PC-3 (cell line): ENCODE measurements around the gene UROD. TPM values are rescaled to one million over a fixed set of nuclear protein-coding genes. Genes with fewer than 3 reads are reported as not detected.

Experiments used
- ATAC-seq: fragments of 200-7000 bp; cut with Tn5 transposase; 2 replicates; pipeline ENCODE4 v1.9.1; 2020; ENCODE audit warnings: mild to moderate bottlenecking, moderate library complexity
- BruUV-seq: library from RNA; stranded (reverse); fragments of 400-500 nt; replicated peaks from 2 replicates; lab custom pipeline; 2021; lab: Mats Ljungman, UMichigan
- CTCF ChIA-PET: fragments of 300-600 bp; sonication (Branson Sonifier 250); formaldehyde crosslinking; loops from one replicate; lab custom pipeline; 2022; ENCODE audit warnings: antibody characterized with exemption; lab: Charles Lee
- POLR2A ChIA-PET: fragments of 300-600 bp; sonication (Branson Sonifier 250); formaldehyde crosslinking; loops from one replicate; lab custom pipeline; 2022; ENCODE audit warnings: antibody characterized with exemption; ENCODE audit not compliant: unreplicated experiment; lab: Charles Lee
- DNase-seq: peaks from one replicate; pipeline ENCODE4 v3.0.0-alpha.2; 2015
- H2AFZ ChIP-seq: fragments of 300-600 bp; sonication (generic); 2 replicates; pipeline ENCODE4 v1.6.0; 2016; ENCODE audit warnings: antibody characterized with exemption, low read length
- H3F3A ChIP-seq: fragments of 300-600 bp; sonication (generic); one replicate; pipeline ENCODE4 v1.6.0; 2017; ENCODE audit warnings: antibody characterized with exemption, low read length, control low read depth, mild to moderate bottlenecking; ENCODE audit not compliant: unreplicated experiment
- H3K27ac ChIP-seq: fragments of 300-600 bp; sonication (generic); 2 replicates; pipeline ENCODE4 v1.5.1; 2016; ENCODE audit warnings: mild to moderate bottlenecking, low read length
- H3K27me3 ChIP-seq: fragments of 300-600 bp; sonication (generic); 2 replicates; pipeline ENCODE4 v1.6.1; 2016; ENCODE audit warnings: low read length, mixed read lengths
- H3K36me3 ChIP-seq: fragments of 300-600 bp; sonication (generic); 2 replicates; pipeline ENCODE4 v1.6.1; 2016; ENCODE audit warnings: low read depth, mixed run types, low read length, mixed read lengths
- H3K4me1 ChIP-seq: fragments of 300-600 bp; sonication (generic); 2 replicates; pipeline ENCODE4 v1.5.1; 2016; ENCODE audit warnings: low read length; ENCODE audit not compliant: insufficient read depth
- H3K4me2 ChIP-seq: fragments of 300-600 bp; sonication (generic); 2 replicates; pipeline ENCODE4 v1.6.0; 2016; ENCODE audit warnings: low read length
- H3K4me3 ChIP-seq: fragments of 300-600 bp; sonication (generic); 2 replicates; pipeline ENCODE4 v1.5.1; 2016; ENCODE audit warnings: mild to moderate bottlenecking, low read length, mixed read lengths
- H3K79me2 ChIP-seq: fragments of 300-600 bp; sonication (generic); 2 replicates; pipeline ENCODE4 v1.6.1; 2017; ENCODE audit warnings: low read length, mixed read lengths
- H3K9ac ChIP-seq: fragments of 300-600 bp; sonication (generic); 2 replicates; pipeline ENCODE4 v1.6.0; 2016; ENCODE audit warnings: mild to moderate bottlenecking, low read length
- H3K9me2 ChIP-seq: fragments of 300-600 bp; sonication (generic); replicated peaks from 2 replicates; pipeline ENCODE4 v1.6.1; 2016; ENCODE audit warnings: mixed run types, low read length, mixed read lengths
- H3K9me3 ChIP-seq: fragments of 300-600 bp; sonication (generic); 2 replicates; pipeline ENCODE4 v1.6.1; 2016; ENCODE audit warnings: low read length, mixed read lengths
- H4K20me1 ChIP-seq: fragments of 300-600 bp; sonication (generic); 2 replicates; pipeline ENCODE4 v1.6.1; 2016; ENCODE audit warnings: low read length, mixed read lengths
- EZH2 ChIP-seq: fragments of 300-600 bp; sonication (generic); IDR thresholded peaks from one replicate; pipeline ENCODE4 v1.6.1; 2017; ENCODE audit warnings: antibody characterized with exemption, mild to moderate bottlenecking, low read length; ENCODE audit not compliant: unreplicated experiment
- EZH2phosphoT487 ChIP-seq: fragments of 300-600 bp; sonication (generic); IDR thresholded peaks from 2 replicates; pipeline ENCODE4 v1.6.1; 2018; ENCODE audit warnings: mild to moderate bottlenecking, antibody characterized with exemption, low read length, borderline replicate concordance
- intact Hi-C: fragments of 100-400 bp; cut with micrococcal nuclease; formaldehyde crosslinking; loops from 2 replicates; pipeline ENCODE4 v1.9.0; 2023
- total RNA-seq: library from RNA; depleted of rRNA; stranded (reverse); fragments of >200 nt; gene quantifications from 2 replicates; pipeline ENCODE4 v1.2.3, GENCODE V29; 2014
- TF ChIP-seq, protein P1 (sequence below): fragments of 300-600 bp; sonication (generic); conservative IDR thresholded peaks from 2 replicates; pipeline ENCODE4 v1.5.1; 2017; ENCODE audit warnings: antibody characterized with exemption, low read depth, mild to moderate bottlenecking, low read length

UROD gene
- total RNA-seq, 1 experiment from 2014 or later = 168 TPM

DNA sequence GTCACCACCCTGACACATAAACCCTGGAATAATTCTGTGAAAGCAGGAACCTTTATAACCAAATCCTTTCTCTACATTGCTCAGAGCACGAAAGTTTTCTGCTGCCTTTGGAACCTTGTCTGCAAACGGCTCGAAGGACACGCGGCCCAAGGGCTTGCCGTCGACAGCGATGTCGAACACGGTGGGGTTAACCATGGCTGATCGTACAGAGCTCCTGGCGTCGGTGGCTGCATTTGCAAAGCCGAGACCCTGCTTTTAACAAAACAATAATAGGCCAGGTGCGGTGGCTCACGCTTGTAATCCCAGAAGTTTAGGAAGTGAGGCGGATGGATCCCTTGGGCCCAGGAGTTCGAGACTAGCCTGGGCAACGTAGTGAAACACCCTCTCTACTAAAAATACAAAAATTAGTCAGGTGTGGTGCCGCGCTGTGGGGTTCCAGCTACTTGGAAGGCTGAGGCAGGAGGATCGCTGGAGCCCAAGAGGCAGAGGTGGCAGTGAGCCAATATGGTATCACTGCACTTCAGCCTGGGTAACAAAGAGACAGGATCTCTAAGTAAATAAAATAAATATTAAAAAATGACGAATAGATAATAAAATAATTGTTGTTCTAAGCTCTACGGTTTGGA is 23.4 kb upstream of the UROD start:
- H3K4me2 ChIP-seq = no peak overlapping the region
- POLR2A ChIA-PET = interaction anchor here (0.6 kb wide), 1 partner anchor 126 kb away, joined by 12 read pairs; no protein-coding TSS in a partner anchor
- ATAC-seq (no peak), DNase-seq (no peak)
- no peak overlapping the region for H3K9ac ChIP-seq
- no peak overlapping the region for H3K4me3 ChIP-seq
- H4K20me1 ChIP-seq = no peaks in the 10 kb centered on the region
- no peaks in the 10 kb centered on the region for H3K36me3 ChIP-seq
- no peak overlapping the region for H3K27ac ChIP-seq
- CTCF ChIA-PET = no interaction called here
- H3K79me2 ChIP-seq = peaks cover 21% of the 10 kb centered on the region
- H3K9me2 ChIP-seq = no peaks in the 10 kb centered on the region
- no peaks in the 10 kb centered on the region for H3K9me3 ChIP-seq
- peaks cover 3% of the 10 kb centered on the region; the same call in 1 of the 2 replicates for H3K4me1 ChIP-seq
- no TSS peak for BruUV-seq
- no peaks in the 10 kb centered on the region for H3F3A ChIP-seq
- no peaks in the 10 kb centered on the region for H3K27me3 ChIP-seq
- intact Hi-C loops = no loop called here
- TF ChIP-seq, protein P1, sequence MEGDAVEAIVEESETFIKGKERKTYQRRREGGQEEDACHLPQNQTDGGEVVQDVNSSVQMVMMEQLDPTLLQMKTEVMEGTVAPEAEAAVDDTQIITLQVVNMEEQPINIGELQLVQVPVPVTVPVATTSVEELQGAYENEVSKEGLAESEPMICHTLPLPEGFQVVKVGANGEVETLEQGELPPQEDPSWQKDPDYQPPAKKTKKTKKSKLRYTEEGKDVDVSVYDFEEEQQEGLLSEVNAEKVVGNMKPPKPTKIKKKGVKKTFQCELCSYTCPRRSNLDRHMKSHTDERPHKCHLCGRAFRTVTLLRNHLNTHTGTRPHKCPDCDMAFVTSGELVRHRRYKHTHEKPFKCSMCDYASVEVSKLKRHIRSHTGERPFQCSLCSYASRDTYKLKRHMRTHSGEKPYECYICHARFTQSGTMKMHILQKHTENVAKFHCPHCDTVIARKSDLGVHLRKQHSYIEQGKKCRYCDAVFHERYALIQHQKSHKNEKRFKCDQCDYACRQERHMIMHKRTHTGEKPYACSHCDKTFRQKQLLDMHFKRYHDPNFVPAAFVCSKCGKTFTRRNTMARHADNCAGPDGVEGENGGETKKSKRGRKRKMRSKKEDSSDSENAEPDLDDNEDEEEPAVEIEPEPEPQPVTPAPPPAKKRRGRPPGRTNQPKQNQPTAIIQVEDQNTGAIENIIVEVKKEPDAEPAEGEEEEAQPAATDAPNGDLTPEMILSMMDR = no peak
- TF ChIP-seq EZH2phosphoT487 = no peak
- TF ChIP-seq EZH2 = no peak
- H2AFZ ChIP-seq = no peak overlapping the region

DNA sequence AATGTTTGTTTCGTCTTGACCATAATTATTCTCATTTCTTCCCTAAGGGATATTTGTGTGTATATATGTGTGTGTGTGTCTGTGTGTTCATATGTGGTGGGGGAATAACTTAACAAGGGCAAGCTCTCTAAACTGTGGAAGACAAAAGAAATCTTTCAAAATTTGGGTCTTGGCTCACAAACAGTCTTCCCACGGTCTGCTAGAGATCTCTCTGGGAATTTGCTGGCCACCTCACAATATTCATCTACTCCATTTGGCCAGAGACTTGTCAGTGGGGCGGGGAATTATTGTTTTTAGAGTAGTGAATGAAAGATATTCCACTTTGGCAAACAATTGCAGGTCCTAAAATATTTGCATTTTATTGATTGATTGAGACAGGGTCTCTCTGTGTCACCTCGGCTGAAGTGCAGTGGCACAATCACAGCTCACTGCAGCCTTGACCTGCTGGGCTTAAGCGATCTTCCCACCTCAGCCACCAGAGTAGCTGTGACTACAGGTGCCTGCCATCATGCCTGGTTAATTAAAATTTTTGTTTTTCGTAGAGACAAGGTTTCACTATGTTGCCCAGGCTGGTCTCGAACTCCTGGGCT is 17.6 kb upstream of the UROD start:
- DNase-seq = no peak
- BruUV-seq = no TSS peak
- H3K9me3 ChIP-seq = no peaks in the 10 kb centered on the region
- POLR2A ChIA-PET = no interaction called here
- ATAC-seq = no peak
- H3F3A ChIP-seq = no peaks in the 10 kb centered on the region
- H3K4me2 ChIP-seq = no peak overlapping the region
- no peak overlapping the region for H3K27ac ChIP-seq
- no peak overlapping the region for H2AFZ ChIP-seq
- no peaks in the 10 kb centered on the region for H3K4me1 ChIP-seq
- TF ChIP-seq EZH2 (no peak), EZH2phosphoT487 (no peak)
- TF ChIP-seq, protein P1 = no peak
- no peaks in the 10 kb centered on the region for H3K79me2 ChIP-seq
- no peaks in the 10 kb centered on the region for H3K27me3 ChIP-seq
- no peak overlapping the region for H3K4me3 ChIP-seq
- H3K9me2 ChIP-seq = no peaks in the 10 kb centered on the region
- CTCF ChIA-PET = no interaction called here
- no peaks in the 10 kb centered on the region for H3K36me3 ChIP-seq
- no peaks in the 10 kb centered on the region for H4K20me1 ChIP-seq
- H3K9ac ChIP-seq = no peak overlapping the region
- intact Hi-C loops = no loop called here
